NK-92 (cell line): ENCODE measurements around the gene C4BPA.

ENCODE experiments used
- DNase-seq: peaks from one replicate; lab custom pipeline; 2025; ENCODE audit not compliant: unreplicated experiment; lab: John Stamatoyannopoulos, UW

C4BPA gene

DNA sequence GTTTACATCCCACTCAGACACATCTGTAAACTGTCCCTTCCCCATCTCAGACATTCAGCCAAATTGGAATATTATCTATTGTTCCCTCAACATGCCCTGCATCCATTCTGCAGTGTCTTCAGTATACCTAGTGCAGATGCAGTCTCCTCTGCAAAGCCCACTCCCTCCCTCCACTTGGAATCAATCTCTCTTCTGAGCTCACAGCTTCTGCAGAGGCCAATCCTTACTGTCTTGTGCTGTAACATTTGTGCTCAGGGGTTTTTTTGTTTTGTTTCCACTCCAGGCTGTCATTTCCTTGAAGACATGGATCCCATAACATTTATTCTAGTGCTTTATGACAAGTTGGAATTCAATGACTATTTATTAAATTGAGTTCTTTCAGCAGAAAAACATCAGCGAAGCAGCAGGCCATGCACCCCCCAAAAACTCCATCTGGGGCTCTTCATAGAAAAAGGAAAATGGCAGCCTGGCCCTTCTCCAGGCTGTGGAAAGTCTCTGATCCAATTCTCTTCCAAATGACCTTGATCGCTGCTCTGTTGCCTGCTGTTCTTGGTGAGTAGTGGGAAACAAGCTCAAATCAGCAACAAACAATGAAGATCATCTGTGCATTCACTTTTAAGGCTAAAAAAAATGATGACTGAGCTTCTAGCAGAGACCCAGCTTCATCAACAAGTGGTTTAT lies 8.7 kb downstream of the C4BPA start:
- DNase-seq = no peak

DNA sequence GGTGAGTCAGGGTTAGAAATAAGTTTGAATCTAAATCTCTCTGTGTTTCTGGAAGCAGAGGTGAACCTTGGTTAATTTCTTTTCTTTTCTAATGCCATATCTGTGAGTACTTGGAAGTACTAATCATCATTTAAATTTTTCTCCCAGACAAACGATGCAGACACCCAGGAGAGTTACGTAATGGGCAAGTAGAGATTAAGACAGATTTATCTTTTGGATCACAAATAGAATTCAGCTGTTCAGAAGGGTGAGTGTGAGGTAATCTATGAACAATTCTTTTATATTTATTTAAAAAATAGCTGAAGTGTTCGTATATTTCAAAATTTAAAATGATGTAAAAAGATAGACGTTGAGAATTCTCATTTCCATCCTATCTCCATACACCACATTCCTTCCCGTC lies 11.2 kb downstream of the C4BPA start:
- DNase-seq = no peak

DNA sequence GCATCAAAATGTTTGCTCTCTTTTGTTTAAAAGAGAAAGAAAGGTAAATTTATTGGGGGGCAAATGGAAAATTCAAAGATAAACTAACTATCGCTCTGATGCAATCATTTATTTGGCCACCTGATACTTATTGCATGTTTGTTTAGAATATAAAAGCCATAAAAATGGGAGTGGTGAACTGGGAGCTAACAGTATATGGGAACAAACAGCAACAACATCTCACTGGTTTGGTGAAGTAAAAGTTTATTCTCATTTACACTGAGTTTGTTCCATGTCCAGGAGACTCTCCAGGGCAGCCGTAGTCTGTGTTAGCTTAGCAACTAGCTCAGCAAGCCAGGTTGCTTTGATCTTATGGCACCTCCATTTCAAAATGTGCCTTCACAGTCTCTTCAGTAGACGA lies 20.4 kb downstream of the C4BPA start:
- DNase-seq = no peak

DNA sequence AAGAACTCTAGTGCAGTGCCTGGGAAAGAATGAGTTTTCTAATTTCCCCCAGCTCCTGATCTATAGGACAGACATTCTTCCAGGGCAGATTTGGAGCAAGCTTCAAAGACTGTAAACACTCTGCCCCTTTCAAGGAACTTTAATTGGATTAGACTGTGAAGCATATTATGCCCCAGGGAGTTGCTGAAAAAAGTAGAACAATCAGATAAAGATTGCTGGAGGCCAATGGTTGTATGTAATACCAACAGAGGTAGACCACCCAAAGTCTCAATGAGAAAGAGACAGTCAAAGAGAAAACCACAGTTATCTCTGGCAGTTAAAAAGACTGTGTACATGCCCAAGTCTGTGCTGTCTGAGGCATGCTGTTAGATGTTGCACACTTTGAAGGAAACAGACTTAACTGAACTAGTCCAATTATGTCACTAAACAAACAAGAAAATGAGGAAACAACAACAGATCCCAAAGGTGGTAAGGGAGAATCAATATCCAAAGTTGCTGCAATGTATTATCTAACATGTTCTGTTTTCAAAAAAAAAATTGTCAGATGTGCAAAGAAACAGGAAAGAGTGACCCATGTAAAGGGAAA lies 24.4 kb downstream of the C4BPA start:
- no peak for DNase-seq

DNA sequence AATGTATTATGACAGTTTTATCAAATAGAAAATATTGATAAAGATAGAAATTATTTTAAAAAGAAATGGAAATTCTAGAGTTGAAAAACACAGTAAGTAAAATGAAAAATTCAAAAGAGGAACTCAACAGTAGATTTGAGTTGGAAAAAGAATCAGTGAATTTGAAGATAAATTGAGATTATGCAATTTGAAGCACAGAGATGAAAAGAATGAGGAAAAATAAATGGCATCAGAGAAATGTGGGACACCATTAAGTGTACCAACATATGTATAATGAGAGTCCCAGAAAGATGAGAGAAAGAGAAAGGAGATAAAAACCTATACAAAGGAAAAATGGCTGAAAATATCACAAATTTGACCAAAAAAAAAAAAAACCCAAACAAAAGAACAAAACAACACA lies 25.0 kb downstream of the C4BPA start:
- no peak for DNase-seq

DNA sequence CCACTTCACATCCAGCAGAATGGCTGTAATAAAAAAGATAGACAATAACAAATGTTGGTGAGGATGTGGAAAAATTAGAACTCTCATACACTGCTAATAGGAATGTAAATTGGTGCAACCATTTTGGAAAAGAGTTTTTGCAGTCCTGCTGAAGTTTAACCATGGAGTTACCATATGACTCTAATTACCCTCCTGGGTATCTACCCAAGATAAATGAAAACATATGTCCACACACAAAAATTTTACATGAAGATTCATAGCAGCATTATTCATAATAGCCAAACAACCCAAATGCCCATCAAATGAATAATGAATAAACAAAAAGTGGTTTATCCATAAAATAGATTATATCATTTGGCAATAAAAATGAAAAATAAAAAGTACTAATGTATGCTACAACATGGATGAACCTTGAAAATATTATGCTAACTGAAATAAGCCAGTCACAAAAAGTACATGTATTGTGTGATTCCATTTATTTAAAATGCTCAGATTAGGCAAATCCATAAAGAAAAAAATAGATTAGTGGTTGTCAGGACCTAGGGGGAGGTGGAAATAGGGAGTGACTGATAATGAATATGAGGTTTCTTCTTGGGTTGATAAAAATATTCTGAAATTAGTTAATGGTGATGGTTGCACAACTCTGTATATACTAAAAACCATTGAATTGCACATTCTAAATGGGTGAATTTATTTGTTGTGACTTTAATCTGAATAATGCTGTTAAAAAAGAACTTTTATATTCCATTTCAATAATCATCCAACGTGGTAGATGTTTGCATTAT lies 26.4 kb downstream of the C4BPA start:
- no peak for DNase-seq

DNA sequence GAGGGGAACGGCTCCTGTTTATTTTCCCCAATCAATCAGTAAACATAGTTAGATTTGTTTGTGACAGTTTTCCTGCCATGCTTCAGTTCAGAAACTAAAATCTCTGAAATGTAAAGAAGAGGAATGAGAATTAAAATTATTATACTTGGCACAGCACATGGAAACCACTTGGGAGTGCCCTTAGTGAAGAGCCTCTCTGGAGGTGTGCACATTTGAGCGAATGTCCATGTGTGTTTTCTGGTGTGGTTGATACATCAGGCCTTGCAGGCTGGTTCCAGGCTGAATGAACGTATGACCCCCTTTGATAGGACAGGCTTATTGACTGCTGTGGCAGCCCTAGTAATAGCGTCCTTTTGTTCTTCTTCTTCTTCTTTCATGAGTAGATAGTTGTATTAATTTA lies 27.1 kb downstream of the C4BPA start:
- no peak for DNase-seq

DNA sequence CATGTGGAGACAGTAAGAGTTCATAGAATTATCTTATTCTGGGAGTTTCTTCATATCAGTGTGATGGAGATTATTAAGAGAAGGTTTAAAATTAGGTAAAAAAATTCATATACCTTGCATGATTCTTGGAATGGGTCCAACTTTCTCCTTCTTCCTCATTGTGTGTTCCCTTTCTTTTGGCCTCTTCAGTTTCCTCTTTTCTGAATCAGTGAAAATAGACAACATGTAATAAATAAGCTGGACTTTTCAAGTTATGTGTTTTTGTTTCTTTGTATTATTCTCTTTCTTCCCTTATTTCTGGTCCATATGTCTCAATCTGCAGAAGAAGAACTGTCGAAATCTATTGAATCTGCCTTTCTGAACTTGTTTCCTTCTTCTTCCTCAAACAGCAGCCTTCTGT lies 30.5 kb downstream of the C4BPA start:
- no peak for DNase-seq

DNA sequence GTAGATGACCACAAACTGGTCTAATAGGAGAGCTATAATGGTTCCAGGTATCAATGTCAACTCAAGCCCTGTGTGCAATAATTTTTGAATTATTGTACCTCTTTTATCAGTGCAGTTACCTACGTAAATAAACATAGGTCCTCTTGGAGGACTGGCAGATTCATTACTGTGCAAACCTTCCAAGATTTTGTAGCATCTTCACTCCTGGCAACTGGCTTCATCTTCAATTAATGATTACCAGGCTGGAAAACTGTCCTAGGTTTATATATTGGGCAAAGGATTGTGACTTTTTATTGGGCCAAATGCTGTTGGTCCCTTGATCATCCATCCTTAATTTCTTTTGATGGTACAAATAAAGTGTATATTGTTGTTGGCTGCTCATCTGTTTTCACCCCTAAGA lies 35.6 kb downstream of the C4BPA start:
- DNase-seq = no peak

DNA sequence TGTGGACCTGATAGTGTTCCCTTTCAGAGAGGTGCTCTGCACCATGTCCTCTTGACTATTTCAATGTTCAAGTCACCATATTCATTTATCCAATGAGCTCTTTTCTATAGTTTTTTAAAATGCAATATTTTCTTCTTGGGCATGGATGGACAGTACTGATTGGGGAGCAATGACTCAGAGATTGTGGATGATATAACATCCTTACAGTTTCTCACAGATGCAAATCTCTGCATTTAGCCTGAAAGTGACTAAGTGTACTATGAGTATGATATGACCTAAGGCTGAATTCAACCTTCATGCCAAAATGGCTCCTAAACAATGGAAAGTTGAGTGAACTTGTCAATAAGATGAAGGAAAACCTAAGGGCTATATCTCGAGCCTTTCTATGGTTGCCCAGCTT lies 36.5 kb downstream of the C4BPA start:
- DNase-seq = no peak

DNA sequence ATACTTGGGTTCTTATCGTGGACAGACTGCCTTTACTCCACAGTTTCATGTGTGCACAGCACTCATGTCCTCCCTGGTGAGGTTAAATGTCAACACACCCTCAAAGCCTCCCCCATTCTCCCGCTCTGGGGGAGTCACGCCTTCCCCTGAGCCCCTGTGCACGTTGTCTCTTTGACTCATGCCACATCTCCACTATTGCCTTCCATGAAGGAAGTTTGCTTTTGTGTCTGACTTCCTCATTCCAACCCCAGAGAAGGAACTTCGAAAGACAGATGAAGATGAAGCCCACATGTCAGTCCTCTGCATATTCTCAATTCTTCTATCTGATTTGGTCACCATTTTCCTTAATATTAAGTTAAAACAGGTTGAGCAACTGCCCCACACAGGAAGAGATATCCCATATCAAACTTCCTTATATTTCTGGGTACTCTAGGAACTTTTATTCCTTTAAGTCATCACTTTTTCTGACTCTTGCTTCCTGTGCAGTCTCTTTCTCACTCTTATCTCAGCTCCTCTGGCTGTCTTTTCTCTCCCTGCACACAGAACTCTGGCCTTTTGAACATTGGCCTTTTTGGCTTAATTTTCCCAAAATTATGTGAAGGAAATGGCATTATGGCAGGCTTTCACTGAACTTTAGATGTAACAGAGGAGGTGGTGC lies 41.5 kb downstream of the C4BPA start:
- no peak for DNase-seq

DNA sequence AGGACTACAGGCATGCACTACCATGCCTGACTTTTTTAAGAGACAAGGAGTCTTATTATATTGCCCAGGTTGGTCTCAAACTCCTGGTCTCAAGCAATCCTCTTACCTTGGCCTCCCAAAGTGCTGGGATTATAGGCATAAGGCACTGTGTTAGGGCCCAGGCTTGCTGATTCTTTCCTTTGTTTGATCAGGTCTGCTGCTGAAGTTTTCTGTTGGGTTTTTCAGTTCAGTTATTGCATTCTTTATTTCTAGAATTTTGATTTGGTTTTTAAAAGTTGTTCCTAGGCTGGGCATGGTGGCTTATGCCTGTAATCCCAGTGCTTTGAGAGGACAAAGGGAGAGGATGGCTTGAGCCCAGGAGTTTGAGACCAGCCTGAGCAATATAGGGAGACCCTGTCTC lies 47.9 kb downstream of the C4BPA start:
- no peak for DNase-seq

DNA sequence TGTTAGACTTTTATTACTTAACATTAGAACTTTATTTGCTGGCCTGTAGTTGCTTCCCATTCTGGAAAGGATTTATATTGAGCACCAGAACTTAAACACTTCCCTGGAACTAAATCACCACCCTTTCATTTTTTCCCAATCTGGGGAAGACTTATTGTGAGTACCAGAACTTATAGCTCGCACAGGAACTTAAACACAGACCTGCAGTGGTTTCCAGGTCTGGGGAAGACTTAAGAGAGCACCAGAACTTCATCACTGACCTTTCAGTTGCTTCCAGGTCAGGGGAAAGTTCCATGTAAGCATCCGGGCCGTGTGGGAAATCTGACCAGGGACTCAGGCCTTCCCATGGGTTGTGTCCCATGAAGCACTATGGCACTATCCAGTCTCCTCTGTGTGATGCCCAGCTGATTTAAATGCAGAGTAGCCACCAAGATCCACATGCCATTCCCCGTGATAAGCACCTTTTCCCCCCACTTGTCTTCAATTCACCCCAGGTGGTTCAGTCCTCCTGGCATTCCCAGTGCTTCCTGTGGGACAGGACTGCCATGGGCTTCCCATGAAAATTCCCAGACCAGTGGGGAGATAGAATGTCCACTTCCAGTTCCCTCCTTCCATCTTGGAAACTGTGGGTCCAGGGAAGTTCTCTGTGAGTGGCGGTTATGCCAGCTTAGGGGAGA lies 48.9 kb downstream of the C4BPA start:
- no peak for DNase-seq

DNA sequence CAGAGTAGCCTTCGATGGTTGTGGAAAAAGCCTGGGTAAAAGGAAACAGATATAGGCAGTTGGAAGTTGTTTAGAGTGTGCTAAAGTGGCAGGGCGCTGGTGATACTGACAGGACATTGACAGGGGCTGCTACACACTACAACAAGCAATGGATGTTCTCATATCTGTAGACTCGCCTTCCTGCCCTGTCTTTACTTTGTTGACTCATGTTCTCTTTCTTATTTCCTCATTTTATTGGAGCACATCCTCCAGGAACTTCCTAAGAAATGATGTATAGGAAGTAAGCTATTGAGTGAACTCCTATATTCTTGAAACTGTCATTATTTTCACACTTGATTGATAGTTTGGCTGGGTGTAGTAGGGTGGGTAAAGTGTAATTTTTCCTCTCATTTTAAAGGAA lies 51.0 kb downstream of the C4BPA start:
- no peak for DNase-seq

DNA sequence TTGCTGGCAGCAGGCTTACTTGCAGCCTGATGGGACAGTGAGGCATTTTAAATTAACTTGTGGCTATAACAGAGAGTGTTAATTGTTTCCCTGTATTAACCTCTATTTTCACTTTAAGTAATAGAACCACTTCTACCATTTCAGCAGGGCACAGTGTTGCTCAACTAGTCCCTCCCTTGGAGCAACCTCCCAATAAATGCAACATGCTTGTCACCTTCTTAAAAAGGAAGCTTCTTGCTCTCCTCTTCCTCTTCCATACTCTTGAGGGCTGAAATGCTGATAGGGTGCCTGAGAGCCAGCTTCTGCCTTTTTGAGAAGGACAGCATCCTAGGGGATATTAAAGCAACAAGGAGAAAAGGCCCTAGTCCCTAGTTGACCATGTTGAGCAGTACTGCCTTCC lies 52.1 kb downstream of the C4BPA start:
- DNase-seq = no peak

DNA sequence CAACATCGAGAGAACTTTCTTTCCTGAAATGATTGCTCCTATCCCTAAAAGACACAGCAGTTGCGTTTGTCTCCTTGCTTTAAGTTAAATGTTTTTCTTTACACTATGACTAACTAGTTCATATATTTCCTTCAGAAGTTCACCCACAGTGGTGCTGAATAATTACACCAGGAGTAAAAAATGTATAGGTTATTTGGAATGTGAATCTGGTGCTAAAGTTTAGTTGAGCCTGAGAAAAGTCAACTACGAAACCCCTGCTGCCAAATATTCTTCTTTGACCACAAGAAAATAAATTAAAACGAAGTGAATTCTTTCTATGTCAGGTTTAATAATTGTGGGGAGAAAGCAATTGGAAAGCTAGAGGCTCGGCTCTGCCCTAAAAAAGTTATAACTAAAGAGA lies 52.8 kb downstream of the C4BPA start:
- DNase-seq = no peak

DNA sequence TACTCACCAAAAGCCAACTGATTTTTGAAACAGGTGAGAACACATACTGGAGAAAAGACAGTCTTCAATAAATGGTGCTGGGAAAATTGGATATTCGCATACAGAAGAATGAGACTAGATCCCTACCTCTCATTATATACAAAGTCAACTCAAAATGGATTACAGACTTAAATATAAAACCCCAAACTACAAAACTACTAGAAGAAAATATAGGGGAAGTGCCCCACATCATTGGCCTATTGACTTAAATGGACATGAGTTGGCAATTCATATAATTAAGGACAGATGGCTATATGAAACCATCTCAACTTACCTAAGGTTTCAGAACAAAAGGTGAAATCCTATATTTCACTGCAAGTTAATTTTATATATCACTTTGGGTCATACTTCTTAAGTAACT lies 60.1 kb downstream of the C4BPA start:
- no peak for DNase-seq

DNA sequence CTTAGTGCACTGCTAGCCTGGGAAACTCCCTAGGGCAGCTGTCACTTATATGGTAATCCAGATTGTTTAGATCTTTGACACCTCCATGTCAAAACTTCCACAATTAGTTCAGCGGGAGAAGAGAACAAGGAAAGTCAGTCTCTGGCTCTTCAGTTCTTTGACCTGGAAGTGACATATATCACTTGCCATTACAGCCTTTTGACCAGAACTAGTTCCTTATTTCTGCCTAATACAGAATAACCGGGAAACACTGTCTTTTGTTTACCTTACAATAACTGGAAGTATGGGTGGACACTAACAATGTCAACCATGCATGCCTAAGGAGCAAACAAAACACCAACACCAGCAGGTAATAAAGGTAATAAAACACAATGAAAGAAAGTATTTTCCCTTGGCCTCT lies 68.3 kb downstream of the C4BPA start:
- DNase-seq = no peak

DNA sequence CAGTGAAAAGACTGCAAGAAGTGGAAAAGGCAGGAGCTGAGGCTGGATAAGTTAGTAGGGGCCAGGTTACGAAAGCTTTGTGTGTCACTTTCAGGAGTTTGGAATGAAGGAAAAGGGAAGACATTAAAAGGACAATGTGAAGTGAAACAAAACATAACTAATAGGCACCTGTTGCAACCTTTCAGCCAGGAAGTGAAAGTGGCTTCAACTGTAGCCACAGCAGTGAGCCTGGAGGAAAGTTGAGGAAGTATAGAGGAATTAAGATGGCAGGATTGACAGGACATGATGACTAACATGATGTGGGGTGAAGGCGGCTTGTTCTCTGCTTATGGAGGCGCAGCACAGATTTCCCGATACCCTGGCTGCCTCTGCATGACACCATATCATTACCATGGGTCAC lies 68.9 kb downstream of the C4BPA start:
- no peak for DNase-seq

DNA sequence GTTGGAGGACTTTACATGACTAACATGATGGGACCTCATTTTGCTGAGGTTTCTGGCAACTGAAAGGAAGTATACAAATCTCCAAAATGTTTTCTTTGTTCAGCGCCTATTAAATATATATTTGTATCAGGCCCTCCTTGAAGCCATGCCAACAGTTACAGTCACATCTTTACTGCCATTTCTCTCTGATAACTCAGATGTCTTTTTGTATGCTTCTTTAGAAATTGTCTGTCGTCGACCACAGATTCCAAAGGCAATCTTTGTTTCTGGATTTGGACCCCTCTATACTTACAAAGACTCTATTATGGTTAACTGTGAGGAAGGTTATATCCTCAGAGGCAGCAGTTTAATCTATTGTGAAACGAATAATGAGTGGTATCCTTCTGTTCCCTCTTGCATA lies 69.4 kb downstream of the C4BPA start:
- DNase-seq = no peak

DNA sequence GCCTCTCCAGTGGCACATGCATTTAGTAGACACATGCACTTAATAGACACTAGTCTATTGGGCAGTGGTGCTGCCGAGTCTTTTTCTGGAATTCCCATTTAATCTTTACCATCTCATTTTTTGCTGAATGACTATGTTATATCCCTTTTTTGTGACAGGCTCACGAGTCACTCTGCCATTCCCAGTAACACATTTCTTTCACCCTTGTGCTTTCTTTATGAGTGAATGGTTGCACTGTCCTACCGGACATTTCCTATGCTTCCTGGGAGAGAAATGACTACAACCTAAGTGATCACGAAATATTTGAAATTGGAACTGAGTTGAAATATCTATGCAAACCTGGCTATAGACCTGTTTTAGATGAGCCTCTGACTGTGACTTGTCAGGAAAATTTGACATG lies 70.9 kb downstream of the C4BPA start:
- no peak for DNase-seq
